BJ (cell line): Measurements from ENCODE around the gene SAMD7. TPM values are rescaled to one million over a fixed set of nuclear protein-coding genes. Genes with fewer than 3 reads are reported as not detected.
A peak's percentile ranks its signal among the peaks of the same experiment; 100 is the strongest.

ENCODE experiments used
- CTCF ChIA-PET: fragments of 350-600 bp; formaldehyde crosslinking; extraction: SDS; loops from one replicate; lab custom pipeline; 2021; ENCODE audit warnings: antibody characterized with exemption, inconsistent platforms; lab: Yijun Ruan, JAX
- POLR2A ChIA-PET: fragments of 300-600 bp; sonication (Branson Sonifier 250); formaldehyde crosslinking; extraction: SDS; loops from one replicate; lab custom pipeline; 2021; ENCODE audit warnings: antibody characterized with exemption; lab: Charles Lee
- DNase-seq: peaks from one replicate; pipeline ENCODE4 v3.0.0-alpha.2; 2011; ENCODE audit warnings: low read depth
- H3K27me3 ChIP-seq: 2 replicates; pipeline ENCODE4 v1.6.0; 2011; ENCODE audit warnings: low read length; ENCODE audit not compliant: control insufficient read depth, insufficient read depth
- H3K36me3 ChIP-seq: 2 replicates; pipeline ENCODE4 v1.5.1; 2011; ENCODE audit warnings: low read length; ENCODE audit not compliant: control insufficient read depth, insufficient read depth
- H3K4me3 ChIP-seq: 2 replicates; pipeline ENCODE4 v1.5.1; 2011; ENCODE audit warnings: low read depth, mild to moderate bottlenecking, control low read depth, low read length
- CTCF ChIP-seq: IDR thresholded peaks from 2 replicates; pipeline ENCODE4 v1.5.1; 2011; ENCODE audit warnings: low read depth, mild to moderate bottlenecking, control low read depth, inconsistent platforms, low read length, moderate library complexity; ENCODE audit not compliant: insufficient read depth
- polyA plus RNA-seq: library from polyadenylated mRNA; depleted of rRNA; stranded (reverse); fragments of >200 nt; gene quantifications from 2 replicates; pipeline ENCODE4 v1.2.3, GENCODE V29; 2011

Gene SAMD7
- polyA plus RNA-seq, 1 experiment, result not detected

- no peak overlapping the region for H3K4me3 ChIP-seq
- DNase-seq, result no peak
- no peaks in the 10 kb centered on the region for H3K36me3 ChIP-seq
- H3K27me3 ChIP-seq, result peaks cover 1% of the 10 kb centered on the region; the same call in 1 of the 2 replicates
- ChIA-PET CTCF (no interaction called here), POLR2A (no interaction called here)
- no peak for TF ChIP-seq CTCF
Measured at GRCh38 chr3:169964176-169964575, 52.8 kb downstream of the SAMD7 start.

- no peaks in the 10 kb centered on the region for H3K36me3 ChIP-seq
- peaks cover 1% of the 10 kb centered on the region; the same call in 1 of the 2 replicates for H3K27me3 ChIP-seq
- ChIA-PET POLR2A (no interaction called here), CTCF (no interaction called here)
- peak overlapping the region; percentile 91 for H3K4me3 ChIP-seq
- TF ChIP-seq CTCF, result no peak
- DNase-seq, result no peak
Measured at GRCh38 chr3:169965562-169966427, 54.4 kb downstream of the SAMD7 start.

- ChIA-PET CTCF (interaction anchor here (0.6 to 1.2 kb wide), 3 partner anchors 11 to 197 kb away, joined by 3 to 4 read pairs (median 3); partner anchors contain the start of gene ACTRT3), POLR2A (no interaction called here)
- peak within 1 kb of the TSS; percentile 91 for H3K4me3 ChIP-seq
- H3K27me3 ChIP-seq, result no peaks in the 10 kb centered on the region; the same call in 1 of the 2 replicates
- H3K36me3 ChIP-seq, result no peaks in the 10 kb centered on the region
- TF ChIP-seq CTCF, result peak; percentile 59
- no peak for DNase-seq
Measured at GRCh38 chr3:169966428-169966950, 55.1 kb downstream of the SAMD7 start, which contains the start of gene SEC62. SEC62 (plus strand) TSS chr3:169966807; CDS start chr3:169966823, 16 bp downstream.

GRCh38 chr3:169966951-169967915 lies 55.9 kb downstream of the SAMD7 start:
- H3K27me3 ChIP-seq, result no peaks in the 10 kb centered on the region; the same call in 1 of the 2 replicates
- H3K4me3 ChIP-seq, result peak overlapping the region; percentile 91
- CTCF ChIA-PET, result interaction anchor here (0.6 to 1.2 kb wide), 3 partner anchors 10 to 198 kb away, joined by 3 to 4 read pairs (median 3); partner anchors contain the start of gene ACTRT3
- no peak for TF ChIP-seq CTCF
- POLR2A ChIA-PET, result no interaction called here
- H3K36me3 ChIP-seq, result no peaks in the 10 kb centered on the region
- no peak for DNase-seq
